ENCODE data around the gene ACSM6.

Gene ACSM6

DNA sequence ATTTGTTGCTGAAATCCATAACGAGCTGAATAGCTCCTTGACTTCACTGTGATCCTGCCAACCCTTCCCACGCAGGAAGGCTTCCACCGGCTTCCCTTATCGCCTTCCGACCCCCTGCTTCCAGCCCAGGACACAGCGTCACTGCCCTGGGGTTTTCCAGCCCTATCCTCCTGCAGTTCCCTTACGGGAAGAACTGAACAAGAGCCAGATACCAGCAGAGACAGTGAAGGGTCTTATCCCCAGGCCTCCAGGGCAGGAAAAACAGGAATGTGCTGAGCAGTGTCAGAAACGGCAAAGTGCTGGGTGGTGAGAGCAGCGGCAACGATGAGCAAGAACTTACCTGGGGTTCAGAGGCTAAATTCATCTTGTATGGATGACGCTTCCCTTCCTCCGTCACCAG lies 74.4 kb downstream of the ACSM6 start:
- no peak for DNase-seq (ENCODE audit: low read depth)

DNA sequence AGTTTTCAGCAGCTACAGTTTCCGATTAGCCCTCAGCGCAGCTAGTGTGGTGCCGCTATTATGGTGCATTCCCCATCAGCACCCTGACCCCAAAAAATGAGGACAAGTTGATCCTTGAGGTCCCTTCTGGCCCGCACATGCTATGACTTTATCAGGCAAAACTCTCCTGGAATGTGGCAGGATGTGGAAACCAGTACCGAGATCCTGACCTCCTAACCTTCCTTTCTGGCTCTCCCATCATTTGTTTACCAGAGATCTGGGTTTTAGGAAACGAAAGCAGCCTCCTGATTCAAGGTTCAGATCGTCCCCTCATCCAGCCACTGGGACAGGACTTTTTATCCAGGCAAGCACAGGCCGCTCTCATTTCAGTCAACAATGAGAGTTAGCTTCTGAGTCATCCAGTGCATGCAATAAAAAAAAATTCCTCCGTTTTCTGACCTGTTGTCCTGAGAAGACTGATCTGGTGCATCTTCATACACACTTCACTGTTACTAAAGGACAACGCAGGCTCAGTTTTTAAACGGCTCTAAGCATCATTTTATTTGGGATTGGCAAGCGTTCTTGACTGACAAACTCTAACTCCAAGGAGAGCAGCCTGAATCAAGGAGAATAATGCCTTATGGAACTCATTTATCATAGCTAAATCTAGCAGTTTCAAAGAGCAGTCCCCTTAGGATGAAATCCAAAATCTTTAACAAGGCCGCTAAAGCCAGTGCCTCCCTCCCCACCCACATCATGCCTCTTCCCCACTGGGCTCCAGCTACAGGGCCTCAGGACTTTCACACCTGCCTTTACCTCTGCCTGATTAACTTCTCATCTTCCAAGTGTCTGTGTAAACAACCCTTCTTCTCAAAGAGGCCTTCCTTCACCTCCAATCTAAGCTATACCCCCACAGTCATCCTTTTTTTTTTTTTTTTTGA lies 79.6 kb downstream of the ACSM6 start:
- DNase-seq (ENCODE audit: low read depth) = peak; percentile 89

DNA sequence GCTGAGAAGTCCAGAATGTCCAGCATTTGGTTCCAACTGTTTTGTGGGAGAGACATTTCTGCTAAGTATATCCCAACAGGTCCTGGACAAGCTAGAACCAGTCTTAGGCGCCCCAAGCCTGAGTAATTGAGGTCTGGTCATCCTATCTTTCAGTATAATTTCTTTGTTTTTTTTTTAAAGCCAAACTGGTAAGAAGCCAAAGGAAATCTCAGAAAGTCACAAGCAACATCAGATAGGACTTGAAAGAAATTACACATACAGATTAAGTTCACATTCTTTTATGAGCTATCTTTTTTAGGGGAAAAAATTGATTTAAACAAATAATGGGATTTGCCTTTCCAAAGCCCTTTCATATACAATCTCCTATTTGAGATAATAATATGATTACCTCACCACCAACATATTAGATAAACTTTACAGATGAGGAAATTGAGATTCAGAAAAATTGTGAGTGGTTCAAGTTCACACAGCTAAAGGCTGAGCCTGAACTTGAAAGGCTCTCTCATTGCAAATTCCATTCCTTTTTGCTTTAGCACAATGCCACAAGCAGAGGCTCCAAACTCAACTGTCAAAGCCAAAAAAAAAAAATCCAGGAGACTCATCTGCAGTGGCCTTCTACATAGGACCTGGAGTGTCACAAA lies 81.8 kb downstream of the ACSM6 start:
- peak; percentile 52 for DNase-seq (ENCODE audit: low read depth)

DNA sequence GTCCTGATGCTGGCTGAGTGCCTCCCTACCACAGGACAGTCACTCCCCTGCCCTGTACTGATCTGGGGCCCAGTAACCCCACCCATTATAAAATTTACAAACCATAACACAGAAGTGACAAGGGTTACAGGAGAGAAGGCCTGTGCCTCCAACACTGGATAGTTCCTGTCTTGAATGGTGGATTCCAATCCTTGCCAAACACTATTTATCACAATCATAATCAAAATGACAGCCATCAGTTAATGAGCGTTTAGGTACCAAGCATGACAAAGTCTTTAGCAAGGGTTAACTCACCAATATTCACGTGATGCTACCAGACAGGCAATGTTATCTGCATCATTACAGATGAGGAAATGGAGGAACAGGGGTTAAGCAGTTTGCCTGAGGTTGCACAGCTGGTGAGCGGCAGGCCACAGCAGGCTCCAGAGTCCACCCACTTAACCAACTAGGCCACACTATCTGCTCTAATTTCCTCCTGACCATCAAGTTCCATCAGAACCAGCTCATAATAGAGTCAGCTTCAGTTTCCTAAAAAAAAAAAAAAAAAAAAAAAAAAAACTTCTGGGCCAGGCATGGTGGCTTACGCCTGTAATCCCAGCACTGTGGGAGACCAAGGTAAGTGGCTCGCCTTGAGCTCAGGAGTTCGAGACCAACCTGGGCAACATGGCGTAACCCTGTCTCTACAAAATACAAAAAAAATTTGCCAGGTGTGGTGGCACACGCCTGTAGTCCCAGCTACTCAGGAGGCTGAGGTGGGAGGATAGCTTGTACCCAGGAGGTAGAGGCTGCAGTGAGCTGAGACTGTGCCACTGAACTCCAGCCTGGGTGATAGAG lies 82.5 kb downstream of the ACSM6 start:
- no peak for DNase-seq (ENCODE audit: low read depth)

DNA sequence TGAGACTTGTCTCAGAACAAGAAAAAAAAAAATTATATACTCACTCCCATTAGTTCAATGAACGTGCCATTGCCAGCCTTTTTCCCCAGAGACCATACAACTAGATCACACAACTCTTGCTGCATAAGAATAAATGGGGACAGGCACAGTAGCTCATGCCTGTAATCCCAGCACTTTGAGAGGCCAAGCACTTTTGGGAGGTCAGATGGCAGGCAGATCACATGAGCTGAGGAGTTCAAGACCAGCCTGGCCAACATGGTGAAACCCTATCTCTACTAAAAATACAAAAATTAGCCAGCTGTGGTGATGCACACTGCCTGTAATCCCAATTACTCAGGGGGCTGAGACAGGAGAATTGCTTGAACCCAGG lies 83.1 kb downstream of the ACSM6 start:
- peak; percentile 80 for DNase-seq (ENCODE audit: low read depth)

DNA sequence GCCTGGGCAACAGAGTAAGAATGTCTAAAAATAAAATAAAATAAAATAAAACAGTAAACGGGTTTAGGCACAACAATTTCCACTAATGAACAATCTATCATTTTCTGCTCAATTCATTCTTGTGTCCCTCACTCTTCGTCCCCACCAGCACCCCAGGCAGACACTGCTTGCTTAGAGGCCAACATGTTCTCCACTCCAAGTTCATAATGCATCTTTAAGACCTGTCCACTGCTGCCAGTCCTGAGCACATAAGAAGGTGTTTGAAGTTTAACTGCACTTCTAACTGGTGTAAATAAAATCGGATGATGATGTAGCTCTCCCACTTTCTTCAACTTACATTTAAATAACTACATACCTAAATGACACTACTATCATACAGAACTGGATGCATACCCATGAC lies 83.6 kb downstream of the ACSM6 start:
- no peak for DNase-seq (ENCODE audit: low read depth)

Data from fibroblast of gingiva (primary cell).